H1 (cell line): ENCODE measurements around the gene DAZAP2. TPM values are rescaled to one million over a fixed set of nuclear protein-coding genes. Genes with fewer than 3 reads are reported as not detected.

Experiments used
- CTCF ChIA-PET: fragments of 300-600 bp; sonication (Branson Sonifier 250); formaldehyde crosslinking; loops from one replicate; lab custom pipeline; 2021; ENCODE audit not compliant: partially characterized antibody; lab: Charles Lee
- POLR2A ChIA-PET: fragments of 300-600 bp; sonication (Branson Sonifier 250); formaldehyde crosslinking; loops from one replicate; lab custom pipeline; 2021; ENCODE audit warnings: inconsistent platforms; ENCODE audit not compliant: partially characterized antibody; lab: Charles Lee
- DNase-seq, 2 experiments: peaks; one replicate each; pipeline versions ENCODE4 v3.0.0 to v3.0.0-alpha.2; 2010 to 2022; ENCODE audit warnings: low spot score in 2 of 2, low read depth in 1 of 2, mixed read lengths in 1 of 2
- FAIRE-seq: peaks from 2 replicates; lab custom pipeline; 2011; peaks lifted over from hg19 to GRCh38; lab: Jason Lieb, UNC
- H2AFZ ChIP-seq: 2 replicates; pipeline ENCODE4 v1.8.1; 2012; ENCODE audit warnings: low read length, inconsistent platforms
- H2AK5ac ChIP-seq: 2 replicates; pipeline ENCODE4 v1.6.1; 2013; ENCODE audit warnings: low read depth, low read length
- H2BK120ac ChIP-seq: replicated peaks from 2 replicates; pipeline ENCODE3; 2013; ENCODE audit warnings: low read depth, low read length, inconsistent platforms
- H2BK12ac ChIP-seq: 2 replicates; pipeline ENCODE4 v1.6.1; 2013; ENCODE audit warnings: low read depth, low read length
- H2BK15ac ChIP-seq: 2 replicates; pipeline ENCODE4 v1.6.1; 2013; ENCODE audit warnings: low read length
- H2BK20ac ChIP-seq: 2 replicates; pipeline ENCODE4 v1.6.1; 2013; ENCODE audit warnings: low read length
- H2BK5ac ChIP-seq: 2 replicates; pipeline ENCODE4 v1.6.1; 2013; ENCODE audit warnings: low read depth, low read length
- H3K14ac ChIP-seq: 2 replicates; pipeline ENCODE4 v1.6.1; 2013; ENCODE audit warnings: inconsistent platforms; ENCODE audit not compliant: insufficient read length
- H3K18ac ChIP-seq: 2 replicates; pipeline ENCODE4 v1.6.1; 2013; ENCODE audit warnings: low read length; ENCODE audit errors: extremely low read depth
- H3K23ac ChIP-seq: 2 replicates; pipeline ENCODE4 v1.6.1; 2013; ENCODE audit warnings: inconsistent platforms; ENCODE audit not compliant: insufficient read length
- H3K23me2 ChIP-seq: 2 replicates; pipeline ENCODE4 v1.6.1; 2013; ENCODE audit warnings: low read depth, low read length
- H3K27ac ChIP-seq: 2 replicates; pipeline ENCODE4 v1.6.1; 2011; ENCODE audit warnings: low read depth, low read length, inconsistent platforms
- H3K27me3 ChIP-seq, 4 experiments: replicated peaks in 1 of 4; 1 replicate in 1 of 4; 2 replicates in 3 of 4; pipeline versions ENCODE4 v1.6.1 to v1.8.1; 2011 to 2013; ENCODE audit warnings: low read length in 3 of 4, mild to moderate bottlenecking in 3 of 4, inconsistent platforms in 2 of 4, mixed read lengths in 2 of 4, moderate library complexity in 1 of 4; ENCODE audit not compliant: control insufficient read depth in 3 of 4, insufficient read depth in 3 of 4; ENCODE audit errors: extremely low read depth in 1 of 4
- H3K36me3 ChIP-seq, 4 experiments: 2 replicates each; pipeline versions ENCODE4 v1.6.1 to v1.8.1; 2011 to 2013; ENCODE audit warnings: mild to moderate bottlenecking in 4 of 4, low read length in 3 of 4, moderate library complexity in 2 of 4, control low read depth in 1 of 4, inconsistent platforms in 1 of 4; ENCODE audit not compliant: insufficient read depth in 4 of 4, control insufficient read depth in 2 of 4
- H3K4ac ChIP-seq: replicated peaks from 2 replicates; pipeline ENCODE3; 2013; ENCODE audit warnings: low read length, low read depth, mixed read lengths, inconsistent platforms; ENCODE audit not compliant: insufficient read length
- H3K4me1 ChIP-seq, 4 experiments: replicated peaks in 1 of 4; 1 replicate in 1 of 4; 2 replicates in 3 of 4; pipeline versions ENCODE4 v1.6.1 to v1.8.1; 2011 to 2013; ENCODE audit warnings: low read length in 3 of 4, inconsistent platforms in 2 of 4, mixed read lengths in 1 of 4; ENCODE audit not compliant: insufficient read depth in 4 of 4, control insufficient read depth in 3 of 4
- H3K4me2 ChIP-seq, 2 experiments: 2 replicates each; pipeline versions ENCODE4 v1.6.1 to v1.8.1; 2011 to 2013; ENCODE audit warnings: low read depth in 2 of 2, low read length in 2 of 2, control low read depth in 1 of 2, inconsistent platforms in 1 of 2, mild to moderate bottlenecking in 1 of 2; ENCODE audit not compliant: insufficient read depth in 1 of 2
- H3K4me3 ChIP-seq, 4 experiments: fragments of 200-600, 300-600 bp in 1 of 4; sonication (generic), shearing (Covaris generic), sonication (Bioruptor Twin) in 1 of 4; 2 replicates each; pipeline versions ENCODE4 v1.5.1 to v1.8.1; 2011 to 2016; ENCODE audit warnings: low read length in 4 of 4, low read depth in 3 of 4, control low read depth in 2 of 4, inconsistent platforms in 2 of 4, mild to moderate bottlenecking in 2 of 4, mixed read lengths in 1 of 4, moderate library complexity in 1 of 4; ENCODE audit not compliant: insufficient read depth in 2 of 4; ENCODE audit errors: extremely low read depth in 1 of 4
- H3K56ac ChIP-seq: replicated peaks from 2 replicates; pipeline ENCODE3; 2013; ENCODE audit warnings: low read depth, mild to moderate bottlenecking, mixed read lengths, low read length, inconsistent platforms; ENCODE audit not compliant: insufficient read length
- H3K79me1 ChIP-seq: 2 replicates; pipeline ENCODE4 v1.6.1; 2013; ENCODE audit warnings: low read depth, low read length, control low read depth
- H3K79me2 ChIP-seq, 2 experiments: 2 replicates each; pipeline versions ENCODE4 v1.6.1 to v1.8.1; 2012 to 2013; ENCODE audit warnings: low read length in 2 of 2, mild to moderate bottlenecking in 2 of 2, inconsistent platforms in 1 of 2; ENCODE audit not compliant: insufficient read depth in 2 of 2, control insufficient read depth in 1 of 2
- H3K9ac ChIP-seq, 4 experiments: replicated peaks in 1 of 4; 1 replicate in 1 of 4; 2 replicates in 3 of 4; pipeline versions ENCODE4 v1.6.1 to v1.8.1; 2011 to 2013; ENCODE audit warnings: low read depth in 3 of 4, low read length in 3 of 4, control low read depth in 2 of 4, mild to moderate bottlenecking in 2 of 4, moderate library complexity in 2 of 4, inconsistent platforms in 1 of 4; ENCODE audit errors: extremely low read depth in 1 of 4
- H3K9me3 ChIP-seq, 2 experiments: 2 replicates each; pipeline versions ENCODE4 v1.6.1 to v1.8.1; 2012 to 2013; ENCODE audit warnings: mild to moderate bottlenecking in 2 of 2, moderate library complexity in 2 of 2, control low read depth in 1 of 2, inconsistent platforms in 1 of 2, low read depth in 1 of 2, low read length in 1 of 2, mixed read lengths in 1 of 2; ENCODE audit not compliant: insufficient read depth in 2 of 2
- H4K20me1 ChIP-seq, 2 experiments: replicated peaks in 1 of 2; 2 replicates each; pipeline versions ENCODE3 to v1.8.1; 2011 to 2013; ENCODE audit warnings: inconsistent platforms in 2 of 2, low read length in 2 of 2, mild to moderate bottlenecking in 1 of 2; ENCODE audit not compliant: insufficient read depth in 2 of 2, control insufficient read depth in 1 of 2
- H4K5ac ChIP-seq: 2 replicates; pipeline ENCODE4 v1.6.1; 2013; ENCODE audit warnings: low read length, low read depth, mixed read lengths, inconsistent platforms; ENCODE audit not compliant: insufficient read length
- H4K8ac ChIP-seq: 2 replicates; pipeline ENCODE4 v1.8.0; 2013; ENCODE audit warnings: mild to moderate bottlenecking, moderate library complexity, low read length, inconsistent platforms; ENCODE audit not compliant: insufficient read depth; ENCODE audit errors: extremely low read depth
- H4K91ac ChIP-seq: replicated peaks from 2 replicates; pipeline ENCODE3; 2013; ENCODE audit warnings: low read length, mixed read lengths, inconsistent platforms; ENCODE audit not compliant: insufficient read length
- ATF3 ChIP-seq: IDR thresholded peaks from 2 replicates; pipeline ENCODE4 v1.6.1; 2011; ENCODE audit warnings: low read depth, mild to moderate bottlenecking, low read length; ENCODE audit not compliant: insufficient read depth
- BACH1 ChIP-seq: IDR thresholded peaks from 2 replicates; pipeline ENCODE4 v1.6.1; 2012; ENCODE audit warnings: low read length, improper control_type of control experiment
- CBX5 ChIP-seq: fragments of 300-800, 300-1000 bp; sonication (generic); IDR thresholded peaks from 2 replicates; pipeline ENCODE4 v1.7.1; 2016; ENCODE audit warnings: antibody characterized with exemption, low read length, low read depth
- CEBPB ChIP-seq: IDR thresholded peaks from 2 replicates; pipeline ENCODE4 v1.6.1; 2012; ENCODE audit warnings: low read depth, low read length
- CHD1 ChIP-seq: IDR thresholded peaks from 2 replicates; pipeline ENCODE4 v1.6.1; 2012; ENCODE audit warnings: low read depth, low read length, improper control_type of control experiment
- EP300 ChIP-seq, 2 experiments: IDR thresholded peaks; 1 replicate in 1 of 2; 2 replicates in 1 of 2; pipeline ENCODE4 v1.6.1; 2011 to 2012; ENCODE audit warnings: low read depth in 2 of 2, low read length in 2 of 2, mild to moderate bottlenecking in 2 of 2, borderline replicate concordance in 1 of 2, inconsistent platforms in 1 of 2, moderate library complexity in 1 of 2
- GTF2F1 ChIP-seq: IDR thresholded peaks from 2 replicates; pipeline ENCODE4 v1.6.1; 2012; ENCODE audit warnings: low read depth, low read length, improper control_type of control experiment, borderline replicate concordance
- MAFK ChIP-seq: IDR thresholded peaks from 2 replicates; pipeline ENCODE4 v1.6.1; 2012; ENCODE audit warnings: low read depth, mild to moderate bottlenecking, improper control_type of control experiment, low read length
- PHF8 ChIP-seq: fragments of 200-600 bp; sonication (generic); conservative IDR thresholded peaks from 2 replicates; pipeline ENCODE4 v1.7.1; 2012; ENCODE audit warnings: low read depth, mild to moderate bottlenecking, inconsistent platforms, low read length, moderate library complexity
- POLR2AphosphoS5 ChIP-seq: IDR thresholded peaks from 2 replicates; pipeline ENCODE4 v1.6.1; 2011; ENCODE audit warnings: low read depth, low read length
- SP2 ChIP-seq: IDR thresholded peaks from 2 replicates; pipeline ENCODE4 v1.6.1; 2012; ENCODE audit warnings: mild to moderate bottlenecking, low read length, inconsistent platforms
- TAF7 ChIP-seq: optimal IDR thresholded peaks from 2 replicates; pipeline ENCODE3; 2011; ENCODE audit warnings: low read depth, mild to moderate bottlenecking, inconsistent platforms, low read length, moderate library complexity, borderline replicate concordance
- ZNF274 ChIP-seq: IDR thresholded peaks from 2 replicates; pipeline ENCODE4 v1.7.0; 2012; ENCODE audit warnings: low read length, borderline replicate concordance; ENCODE audit errors: extremely low read depth
- WGBS, 2 experiments: shearing (Covaris generic) in 1 of 2; methylation state at CpG; one replicate each; pipeline versions ENCODE4 v1.1.6 to v1.1.7; 2013 to 2015; ENCODE audit warnings: low lambda C conversion rate in 2 of 2, mixed read lengths in 2 of 2, inconsistent platforms in 1 of 2, low coverage in 1 of 2, missing lambda C conversion rate in 1 of 2; ENCODE audit not compliant: insufficient replicate concordance in 2 of 2, insufficient coverage in 1 of 2, insufficient read length in 1 of 2; ENCODE audit errors: extremely low coverage in 1 of 2, missing lambda C conversion rate in 1 of 2; 5-methylcytosine and 5-hydroxymethylcytosine counted together
- polyA plus RNA-seq, 7 experiments: library from polyadenylated mRNA; depleted of rRNA in 3 of 7; stranded (reverse) in 5 of 7; unstranded in 2 of 7; fragments of >200 nt in 5 of 7; fragments of 200-250 nt in 2 of 7; gene quantifications; 1 replicate in 5 of 7; 2 replicates in 1 of 7; 4 replicates in 1 of 7; pipeline versions ENCODE4 v1.2.1 to v1.2.3, GENCODE V29; 2011 to 2013; ENCODE audit warnings: missing spikeins in 2 of 7, mixed read lengths in 2 of 7
- total RNA-seq: library from RNA; stranded (reverse); fragmentation: NEBNext Ultra II Directional; extraction: Animal tissue kit (Norgen Biotek cat#: 25700); gene quantifications from 2 replicates; pipeline ENCODE4 v1.2.1, GENCODE V29; 2021

The DAZAP2 gene
- total and polyA plus RNA-seq, 2 of the 8 experiments (the other 6 are each of a cell fraction or from before 2014, with no cell fraction given), result 27.1 to 77.2 TPM

- POLR2A ChIA-PET, result interaction anchor here (0.7 to 4.7 kb wide), 7 partner anchors 8 to 85 kb away, joined by 3 to 22 read pairs (median 4); partner anchors contain the start of genes DAZAP2 and POU6F1
- Histone ChIP-seq H2BK20ac (no peak overlapping the region), H2BK5ac (no peak overlapping the region), H2BK15ac (no peak overlapping the region), H3K14ac (no peak overlapping the region), H3K79me2 (no peaks in the 10 kb centered on the region), H3K9ac (no peak overlapping the region), H3K56ac (no peak overlapping the region), H4K5ac (no peak overlapping the region), H3K18ac (no peak overlapping the region), H3K36me3 (peaks cover 0 to 3% (median 0%) of the 10 kb centered on the region in 4 experiments; a peak in 1 of 8 replicates), H3K4me1 (no peaks in the 10 kb centered on the region), H3K23ac (no peak overlapping the region), H2BK12ac (no peak overlapping the region), H3K23me2 (no peaks in the 10 kb centered on the region), H4K8ac (no peak overlapping the region), H2AK5ac (no peak overlapping the region), H2BK120ac (no peak overlapping the region), H3K9me3 (no peaks in the 10 kb centered on the region), H3K4me2 (no peak overlapping the region), H4K91ac (no peak overlapping the region), H3K79me1 (no peaks in the 10 kb centered on the region), H4K20me1 (no peaks in the 10 kb centered on the region), H3K27me3 (no peaks in the 10 kb centered on the region), H3K27ac (no peak overlapping the region), H3K4ac (no peak overlapping the region), H2AFZ (no peak overlapping the region), H3K4me3 (no peak overlapping the region)
- 94% methylated on average over 7 of the region's 7 CpGs; no CpG with 5 or more reads in 1 of the 2 experiments for WGBS, 2 experiments
- CTCF ChIA-PET, result interaction anchor here (0.6 to 3.4 kb wide), 6 partner anchors 8 to 112 kb away, joined by 3 to 14 read pairs (median 8); partner anchors contain the start of gene POU6F1
- no peak for FAIRE-seq
- no peak for DNase-seq
- no peak for TF ChIP-seq ZNF274
- no peak for TF ChIP-seq TAF7
- no peak for TF ChIP-seq BACH1
- TF ChIP-seq ATF3, result no peak
- no peak for TF ChIP-seq CBX5
- TF ChIP-seq CHD1, result no peak
- TF ChIP-seq EP300 (IDR thresholded peaks at IDR 0.05; ENCODE audit: borderline replicate concordance in 1 of 2, low read depth in 2 of 2, low read length in 2 of 2), result no peak
- TF ChIP-seq PHF8, result no peak
- TF ChIP-seq CEBPB, result no peak
- no peak for TF ChIP-seq GTF2F1
- no peak for TF ChIP-seq MAFK
- no peak for TF ChIP-seq SP2
- no peak for TF ChIP-seq POLR2AphosphoS5
Observed at GRCh38 chr12:51229116-51229809, 9.4 kb upstream of the DAZAP2 start.
